Measurements from ENCODE around the gene MKNK2.

DNA sequence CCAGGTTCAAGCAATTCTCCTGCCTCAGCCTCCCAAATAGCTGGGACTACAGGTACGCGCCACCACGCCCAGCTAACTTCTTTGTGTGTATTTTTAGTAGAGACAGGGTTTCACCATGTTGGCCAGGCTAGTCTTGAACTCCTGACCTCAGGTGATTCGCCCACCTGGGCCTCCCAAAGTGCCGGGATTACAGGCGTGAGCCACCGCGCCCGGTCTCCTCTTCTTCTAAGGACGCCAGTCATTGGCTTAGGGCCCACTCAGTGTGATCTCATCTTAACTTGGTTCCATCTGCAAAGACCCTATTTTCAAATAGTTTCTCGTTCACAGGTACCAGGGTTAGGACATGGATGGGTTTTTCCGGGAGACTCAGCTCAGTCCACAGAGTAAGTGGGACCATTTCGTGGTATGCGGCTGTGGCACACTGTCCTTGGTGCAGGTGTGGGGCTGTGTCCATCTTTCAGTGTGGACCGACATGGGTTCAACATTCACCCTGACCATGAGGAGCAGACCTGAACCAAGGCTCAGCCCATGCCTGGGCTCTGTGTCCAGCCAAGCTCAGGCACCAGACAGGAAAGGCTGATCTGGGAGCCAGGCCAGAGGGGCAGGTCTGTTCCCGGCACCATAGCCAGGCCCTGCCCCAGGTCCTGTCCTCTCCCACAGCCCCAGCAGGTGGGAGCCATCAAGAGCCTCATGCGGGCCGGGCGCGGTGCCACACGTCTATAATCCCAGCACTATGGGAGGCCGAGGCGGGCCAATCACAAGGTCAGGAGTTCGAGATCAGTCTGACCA is 2.8 kb upstream of the MKNK2 start:
- TF ChIP-seq TAF1 (IDR thresholded peaks at IDR 0.05; ENCODE audit: borderline replicate concordance, low read depth, low read length) (no peak), EGR1 (IDR thresholded peaks at IDR 0.05; ENCODE audit: borderline replicate concordance in 1 of 2, low read depth in 2 of 2, low read length in 2 of 2) (no peak), JUND (IDR thresholded peaks at IDR 0.05; ENCODE audit: low read depth, low read length) (no peak), SP1 (IDR thresholded peaks at IDR 0.05; ENCODE audit: low read depth, low read length) (no peak), EZH2 (IDR thresholded peaks at IDR 0.05; ENCODE audit: borderline replicate concordance, control insufficient read depth, low read depth, low read length) (no peak), ATF3 (IDR thresholded peaks at IDR 0.05; ENCODE audit: borderline replicate concordance, extremely low read depth, low read depth, low read length) (no peak), EP300 (IDR thresholded peaks at IDR 0.05; ENCODE audit: borderline replicate concordance in 1 of 2, control insufficient read depth in 1 of 2, low read depth in 2 of 2, low read length in 2 of 2) (no peak), NR2C1 (IDR thresholded peaks at IDR 0.05) (no peak), RELA (IDR thresholded peaks at IDR 0.05; ENCODE audit: borderline replicate concordance, partially characterized antibody) (no peak)
- TF ChIP-seq, protein P1, sequence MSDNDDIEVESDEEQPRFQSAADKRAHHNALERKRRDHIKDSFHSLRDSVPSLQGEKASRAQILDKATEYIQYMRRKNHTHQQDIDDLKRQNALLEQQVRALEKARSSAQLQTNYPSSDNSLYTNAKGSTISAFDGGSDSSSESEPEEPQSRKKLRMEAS (IDR thresholded peaks at IDR 0.05; ENCODE audit: low read depth, low read length) = no peak
- TF ChIP-seq, protein P2, sequence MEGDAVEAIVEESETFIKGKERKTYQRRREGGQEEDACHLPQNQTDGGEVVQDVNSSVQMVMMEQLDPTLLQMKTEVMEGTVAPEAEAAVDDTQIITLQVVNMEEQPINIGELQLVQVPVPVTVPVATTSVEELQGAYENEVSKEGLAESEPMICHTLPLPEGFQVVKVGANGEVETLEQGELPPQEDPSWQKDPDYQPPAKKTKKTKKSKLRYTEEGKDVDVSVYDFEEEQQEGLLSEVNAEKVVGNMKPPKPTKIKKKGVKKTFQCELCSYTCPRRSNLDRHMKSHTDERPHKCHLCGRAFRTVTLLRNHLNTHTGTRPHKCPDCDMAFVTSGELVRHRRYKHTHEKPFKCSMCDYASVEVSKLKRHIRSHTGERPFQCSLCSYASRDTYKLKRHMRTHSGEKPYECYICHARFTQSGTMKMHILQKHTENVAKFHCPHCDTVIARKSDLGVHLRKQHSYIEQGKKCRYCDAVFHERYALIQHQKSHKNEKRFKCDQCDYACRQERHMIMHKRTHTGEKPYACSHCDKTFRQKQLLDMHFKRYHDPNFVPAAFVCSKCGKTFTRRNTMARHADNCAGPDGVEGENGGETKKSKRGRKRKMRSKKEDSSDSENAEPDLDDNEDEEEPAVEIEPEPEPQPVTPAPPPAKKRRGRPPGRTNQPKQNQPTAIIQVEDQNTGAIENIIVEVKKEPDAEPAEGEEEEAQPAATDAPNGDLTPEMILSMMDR (IDR thresholded peaks at IDR 0.05 in 2 of 3, conservative IDR thresholded peaks at IDR 0.05 in 1 of 3; ENCODE audit: control insufficient read depth in 2 of 3, extremely low read depth in 1 of 3, insufficient read depth in 1 of 3, low read depth in 3 of 3, low read length in 3 of 3) = no peak
- TF ChIP-seq, protein P3, sequence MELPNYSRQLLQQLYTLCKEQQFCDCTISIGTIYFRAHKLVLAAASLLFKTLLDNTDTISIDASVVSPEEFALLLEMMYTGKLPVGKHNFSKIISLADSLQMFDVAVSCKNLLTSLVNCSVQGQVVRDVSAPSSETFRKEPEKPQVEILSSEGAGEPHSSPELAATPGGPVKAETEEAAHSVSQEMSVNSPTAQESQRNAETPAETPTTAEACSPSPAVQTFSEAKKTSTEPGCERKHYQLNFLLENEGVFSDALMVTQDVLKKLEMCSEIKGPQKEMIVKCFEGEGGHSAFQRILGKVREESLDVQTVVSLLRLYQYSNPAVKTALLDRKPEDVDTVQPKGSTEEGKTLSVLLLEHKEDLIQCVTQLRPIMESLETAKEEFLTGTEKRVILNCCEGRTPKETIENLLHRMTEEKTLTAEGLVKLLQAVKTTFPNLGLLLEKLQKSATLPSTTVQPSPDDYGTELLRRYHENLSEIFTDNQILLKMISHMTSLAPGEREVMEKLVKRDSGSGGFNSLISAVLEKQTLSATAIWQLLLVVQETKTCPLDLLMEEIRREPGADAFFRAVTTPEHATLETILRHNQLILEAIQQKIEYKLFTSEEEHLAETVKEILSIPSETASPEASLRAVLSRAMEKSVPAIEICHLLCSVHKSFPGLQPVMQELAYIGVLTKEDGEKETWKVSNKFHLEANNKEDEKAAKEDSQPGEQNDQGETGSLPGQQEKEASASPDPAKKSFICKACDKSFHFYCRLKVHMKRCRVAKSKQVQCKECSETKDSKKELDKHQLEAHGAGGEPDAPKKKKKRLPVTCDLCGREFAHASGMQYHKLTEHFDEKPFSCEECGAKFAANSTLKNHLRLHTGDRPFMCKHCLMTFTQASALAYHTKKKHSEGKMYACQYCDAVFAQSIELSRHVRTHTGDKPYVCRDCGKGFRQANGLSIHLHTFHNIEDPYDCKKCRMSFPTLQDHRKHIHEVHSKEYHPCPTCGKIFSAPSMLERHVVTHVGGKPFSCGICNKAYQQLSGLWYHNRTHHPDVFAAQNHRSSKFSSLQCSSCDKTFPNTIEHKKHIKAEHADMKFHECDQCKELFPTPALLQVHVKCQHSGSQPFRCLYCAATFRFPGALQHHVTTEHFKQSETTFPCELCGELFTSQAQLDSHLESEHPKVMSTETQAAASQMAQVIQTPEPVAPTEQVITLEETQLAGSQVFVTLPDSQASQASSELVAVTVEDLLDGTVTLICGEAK (IDR thresholded peaks at IDR 0.05; ENCODE audit: borderline replicate concordance) = no peak
- TF ChIP-seq, protein P4, sequence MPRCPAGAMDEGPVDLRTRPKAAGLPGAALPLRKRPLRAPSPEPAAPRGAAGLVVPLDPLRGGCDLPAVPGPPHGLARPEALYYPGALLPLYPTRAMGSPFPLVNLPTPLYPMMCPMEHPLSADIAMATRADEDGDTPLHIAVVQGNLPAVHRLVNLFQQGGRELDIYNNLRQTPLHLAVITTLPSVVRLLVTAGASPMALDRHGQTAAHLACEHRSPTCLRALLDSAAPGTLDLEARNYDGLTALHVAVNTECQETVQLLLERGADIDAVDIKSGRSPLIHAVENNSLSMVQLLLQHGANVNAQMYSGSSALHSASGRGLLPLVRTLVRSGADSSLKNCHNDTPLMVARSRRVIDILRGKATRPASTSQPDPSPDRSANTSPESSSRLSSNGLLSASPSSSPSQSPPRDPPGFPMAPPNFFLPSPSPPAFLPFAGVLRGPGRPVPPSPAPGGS (IDR thresholded peaks at IDR 0.05; ENCODE audit: borderline replicate concordance, insufficient read depth, low read depth, low read length, poor library complexity, severe bottlenecking) = no peak
- TF ChIP-seq, protein P5, sequence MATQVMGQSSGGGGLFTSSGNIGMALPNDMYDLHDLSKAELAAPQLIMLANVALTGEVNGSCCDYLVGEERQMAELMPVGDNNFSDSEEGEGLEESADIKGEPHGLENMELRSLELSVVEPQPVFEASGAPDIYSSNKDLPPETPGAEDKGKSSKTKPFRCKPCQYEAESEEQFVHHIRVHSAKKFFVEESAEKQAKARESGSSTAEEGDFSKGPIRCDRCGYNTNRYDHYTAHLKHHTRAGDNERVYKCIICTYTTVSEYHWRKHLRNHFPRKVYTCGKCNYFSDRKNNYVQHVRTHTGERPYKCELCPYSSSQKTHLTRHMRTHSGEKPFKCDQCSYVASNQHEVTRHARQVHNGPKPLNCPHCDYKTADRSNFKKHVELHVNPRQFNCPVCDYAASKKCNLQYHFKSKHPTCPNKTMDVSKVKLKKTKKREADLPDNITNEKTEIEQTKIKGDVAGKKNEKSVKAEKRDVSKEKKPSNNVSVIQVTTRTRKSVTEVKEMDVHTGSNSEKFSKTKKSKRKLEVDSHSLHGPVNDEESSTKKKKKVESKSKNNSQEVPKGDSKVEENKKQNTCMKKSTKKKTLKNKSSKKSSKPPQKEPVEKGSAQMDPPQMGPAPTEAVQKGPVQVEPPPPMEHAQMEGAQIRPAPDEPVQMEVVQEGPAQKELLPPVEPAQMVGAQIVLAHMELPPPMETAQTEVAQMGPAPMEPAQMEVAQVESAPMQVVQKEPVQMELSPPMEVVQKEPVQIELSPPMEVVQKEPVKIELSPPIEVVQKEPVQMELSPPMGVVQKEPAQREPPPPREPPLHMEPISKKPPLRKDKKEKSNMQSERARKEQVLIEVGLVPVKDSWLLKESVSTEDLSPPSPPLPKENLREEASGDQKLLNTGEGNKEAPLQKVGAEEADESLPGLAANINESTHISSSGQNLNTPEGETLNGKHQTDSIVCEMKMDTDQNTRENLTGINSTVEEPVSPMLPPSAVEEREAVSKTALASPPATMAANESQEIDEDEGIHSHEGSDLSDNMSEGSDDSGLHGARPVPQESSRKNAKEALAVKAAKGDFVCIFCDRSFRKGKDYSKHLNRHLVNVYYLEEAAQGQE (IDR thresholded peaks at IDR 0.05; ENCODE audit: low read depth, low read length) = no peak
